IPS-20b (cell line): ENCODE measurements around the gene NAA38.
"Not testable (repeated sequence)": the region's sequence is repeated elsewhere in the genome, so short reads cannot be mapped to it uniquely, and the experiment has no call there.

Experiments used
- H3K27ac ChIP-seq: one replicate; pipeline ENCODE4 v1.5.1; 2013; ENCODE audit warnings: low read length
- H3K27me3 ChIP-seq: 2 replicates; pipeline ENCODE4 v1.6.1; 2013; ENCODE audit warnings: mild to moderate bottlenecking, low read length, inconsistent platforms; ENCODE audit not compliant: insufficient read depth
- H3K36me3 ChIP-seq: 2 replicates; pipeline ENCODE4 v1.6.1; 2013; ENCODE audit warnings: low read depth, mild to moderate bottlenecking, inconsistent platforms, low read length, moderate library complexity; ENCODE audit not compliant: insufficient read depth
- H3K4me1 ChIP-seq: 2 replicates; pipeline ENCODE4 v1.6.1; 2013; ENCODE audit warnings: mild to moderate bottlenecking, control low read depth, inconsistent platforms, low read length, moderate library complexity; ENCODE audit not compliant: insufficient read depth
- H3K4me3 ChIP-seq: 2 replicates; pipeline ENCODE4 v1.5.1; 2013; ENCODE audit warnings: mild to moderate bottlenecking, low read length, inconsistent platforms
- H3K9ac ChIP-seq: 2 replicates; pipeline ENCODE4 v1.6.1; 2013; ENCODE audit warnings: low read depth, mild to moderate bottlenecking, inconsistent platforms, low read length, moderate library complexity
- H3K9me3 ChIP-seq: 2 replicates; pipeline ENCODE4 v1.6.1; 2013; ENCODE audit warnings: mild to moderate bottlenecking, low read depth, low read length, inconsistent platforms; ENCODE audit not compliant: insufficient read depth

NAA38 gene

GRCh38 chr17:7880076-7880868 is 22.9 kb upstream of the NAA38 start:
- H3K27ac ChIP-seq = no peak overlapping the region
- no peak overlapping the region for H3K4me3 ChIP-seq
- H3K27me3 ChIP-seq = no peaks in the 10 kb centered on the region; the same call in 1 of the 2 replicates
- no peaks in the 10 kb centered on the region for H3K9me3 ChIP-seq
- peaks cover 7% of the 10 kb centered on the region; the same call in 1 of the 2 replicates for H3K4me1 ChIP-seq
- no peak overlapping the region; the same call in 1 of the 2 replicates for H3K9ac ChIP-seq
- peaks cover 14% of the 10 kb centered on the region for H3K36me3 ChIP-seq

GRCh38 chr17:7878234-7878633 is 20.9 kb upstream of the NAA38 start:
- Histone ChIP-seq H3K27me3 (no peaks in the 10 kb centered on the region; the same call in 1 of the 2 replicates), H3K9ac (no peak overlapping the region), H3K4me3 (no peak overlapping the region), H3K27ac (no peak overlapping the region), H3K4me1 (no peaks in the 10 kb centered on the region), H3K9me3 (no peaks in the 10 kb centered on the region), H3K36me3 (peaks cover 14% of the 10 kb centered on the region)

GRCh38 chr17:7875804-7876370 is 18.5 kb upstream of the NAA38 start:
- H3K27ac ChIP-seq = no peak overlapping the region
- no peak overlapping the region for H3K4me3 ChIP-seq
- peaks cover 11% of the 10 kb centered on the region for H3K36me3 ChIP-seq
- no peak overlapping the region for H3K9ac ChIP-seq
- no peaks in the 10 kb centered on the region for H3K4me1 ChIP-seq
- H3K27me3 ChIP-seq = no peaks in the 10 kb centered on the region; the same call in 1 of the 2 replicates
- H3K9me3 ChIP-seq = no peaks in the 10 kb centered on the region

GRCh38 chr17:7873051-7873450 is 15.7 kb upstream of the NAA38 start:
- no peaks in the 10 kb centered on the region for H3K4me1 ChIP-seq
- H3K36me3 ChIP-seq = no peaks in the 10 kb centered on the region; the same call in 1 of the 2 replicates
- H3K27ac ChIP-seq = no peak overlapping the region
- H3K27me3 ChIP-seq = no peaks in the 10 kb centered on the region
- no peaks in the 10 kb centered on the region for H3K9me3 ChIP-seq
- no peak overlapping the region for H3K4me3 ChIP-seq
- no peak overlapping the region for H3K9ac ChIP-seq

GRCh38 chr17:7867881-7868329 is 10.5 kb upstream of the NAA38 start:
- no peak overlapping the region for H3K27ac ChIP-seq

GRCh38 chr17:7864995-7865650 is 7.8 kb upstream of the NAA38 start:
- no peaks in the 10 kb centered on the region for H3K4me1 ChIP-seq
- no peaks in the 10 kb centered on the region for H3K36me3 ChIP-seq

More at GRCh38 chr17:7867881-7868329, 10.5 kb upstream of the NAA38 start:
- H3K36me3 ChIP-seq = no peaks in the 10 kb centered on the region; the same call in 1 of the 2 replicates
- no peaks in the 10 kb centered on the region for H3K4me1 ChIP-seq
- H3K4me3 ChIP-seq = no peak overlapping the region
- no peak overlapping the region for H3K9ac ChIP-seq
- no peaks in the 10 kb centered on the region for H3K9me3 ChIP-seq
- no peaks in the 10 kb centered on the region for H3K27me3 ChIP-seq

GRCh38 chr17:7864384-7864783 is 7.0 kb upstream of the NAA38 start:
- not testable (repeated sequence) for H3K4me1 ChIP-seq, H3K36me3 ChIP-seq, H3K4me3 ChIP-seq, H3K9ac ChIP-seq, H3K27ac ChIP-seq, H3K27me3 ChIP-seq, H3K9me3 ChIP-seq

More at GRCh38 chr17:7864995-7865650, 7.8 kb upstream of the NAA38 start:
- H3K27me3 ChIP-seq = no peaks in the 10 kb centered on the region
- no peaks in the 10 kb centered on the region for H3K9me3 ChIP-seq
- H3K27ac ChIP-seq = no peak overlapping the region
- H3K4me3 ChIP-seq = no peak overlapping the region
- H3K9ac ChIP-seq = no peak overlapping the region

GRCh38 chr17:7862692-7863437 is 5.5 kb upstream of the NAA38 start:
- H3K9me3 ChIP-seq = no peaks in the 10 kb centered on the region
- H3K27ac ChIP-seq = no peak overlapping the region
- H3K4me1 ChIP-seq = peaks cover 4% of the 10 kb centered on the region; the same call in 1 of the 2 replicates
- H3K9ac ChIP-seq = no peak overlapping the region
- H3K4me3 ChIP-seq = no peak overlapping the region
- H3K36me3 ChIP-seq = no peaks in the 10 kb centered on the region
- no peaks in the 10 kb centered on the region for H3K27me3 ChIP-seq

- Histone ChIP-seq H3K4me1 (peaks cover 15% of the 10 kb centered on the region; the same call in 1 of the 2 replicates), H3K4me3 (peak overlapping the region; percentile 92), H3K9me3 (no peaks in the 10 kb centered on the region), H3K27ac (no peak overlapping the region), H3K36me3 (no peaks in the 10 kb centered on the region), H3K9ac (peak overlapping the region; percentile 96; the same call in 1 of the 2 replicates), H3K27me3 (peaks cover 29% of the 10 kb centered on the region)
Measured at GRCh38 chr17:7859028-7859427, 1.7 kb upstream of the NAA38 start.

GRCh38 chr17:7858522-7858810 is 1.1 kb upstream of the NAA38 start:
- peaks cover 35% of the 10 kb centered on the region for H3K27me3 ChIP-seq
- no peak overlapping the region for H3K27ac ChIP-seq
- H3K9me3 ChIP-seq = no peaks in the 10 kb centered on the region
- H3K4me3 ChIP-seq = peak overlapping the region; percentile 92
- H3K9ac ChIP-seq = peak overlapping the region; percentile 96
- peaks cover 17% of the 10 kb centered on the region; the same call in 1 of the 2 replicates for H3K4me1 ChIP-seq
- no peaks in the 10 kb centered on the region for H3K36me3 ChIP-seq
